Loucy (cell line): Measurements from ENCODE around the gene LRBA.

ENCODE experiments used
- H2AFZ ChIP-seq: fragments of 200-600 bp; sonication (generic); 2 replicates; pipeline ENCODE4 v1.6.0; 2016; ENCODE audit warnings: antibody characterized with exemption, mild to moderate bottlenecking, low read length, moderate library complexity
- H3F3A ChIP-seq: fragments of 200-600 bp; 2 replicates; pipeline ENCODE4 v1.6.0; 2016; ENCODE audit warnings: antibody characterized with exemption, low read depth, mild to moderate bottlenecking
- H3K27me3 ChIP-seq: fragments of 200-600 bp; sonication (generic); 2 replicates; pipeline ENCODE4 v1.6.1; 2014; ENCODE audit warnings: low read length, mild to moderate bottlenecking; ENCODE audit not compliant: insufficient read depth, poor library complexity, severe bottlenecking
- H3K36me3 ChIP-seq: fragments of 200-600 bp; sonication (generic); 2 replicates; pipeline ENCODE4 v1.6.1; 2016; ENCODE audit warnings: low read length; ENCODE audit not compliant: insufficient read depth
- H3K4me1 ChIP-seq: fragments of 200-600 bp; sonication (generic); 2 replicates; pipeline ENCODE4 v1.5.1; 2014; ENCODE audit warnings: low read length, mild to moderate bottlenecking; ENCODE audit not compliant: insufficient read depth, poor library complexity, severe bottlenecking
- H3K4me2 ChIP-seq: fragments of 200-600 bp; sonication (generic); 2 replicates; pipeline ENCODE4 v1.6.0; 2014; ENCODE audit warnings: antibody characterized with exemption, low read length, low read depth, mild to moderate bottlenecking; ENCODE audit not compliant: poor library complexity, severe bottlenecking
- H3K4me3 ChIP-seq: fragments of 200-600 bp; sonication (generic); 2 replicates; pipeline ENCODE4 v1.5.1; 2014; ENCODE audit warnings: low read length, mild to moderate bottlenecking, mixed read lengths; ENCODE audit not compliant: poor library complexity, severe bottlenecking
- H3K79me2 ChIP-seq: fragments of 200-600 bp; sonication (generic); 2 replicates; pipeline ENCODE4 v1.6.1; 2014; ENCODE audit warnings: low read length; ENCODE audit not compliant: insufficient read depth
- H3K9ac ChIP-seq: fragments of 200-600 bp; sonication (generic); 2 replicates; pipeline ENCODE4 v1.6.0; 2014; ENCODE audit warnings: mild to moderate bottlenecking, low read depth, low read length, moderate library complexity; ENCODE audit not compliant: poor library complexity, severe bottlenecking
- H3K9me2 ChIP-seq: fragments of 200-600 bp; sonication (generic); replicated peaks from 2 replicates; pipeline ENCODE4 v1.6.1; 2016; ENCODE audit warnings: low read depth, low read length, mixed read lengths
- H3K9me3 ChIP-seq: fragments of 200-600 bp; sonication (generic); 2 replicates; pipeline ENCODE4 v1.6.1; 2014; ENCODE audit warnings: mild to moderate bottlenecking, antibody characterized with exemption, low read length, low read depth; ENCODE audit not compliant: insufficient read depth
- H4K20me1 ChIP-seq: fragments of 200-600 bp; sonication (generic); 2 replicates; pipeline ENCODE4 v1.6.0; 2014; ENCODE audit warnings: antibody characterized with exemption, low read length, mild to moderate bottlenecking; ENCODE audit not compliant: insufficient read depth, poor library complexity, severe bottlenecking
- CTCF ChIP-seq: fragments of 200-600 bp; sonication (generic); conservative IDR thresholded peaks from 2 replicates; pipeline ENCODE4 v1.5.1; 2014; ENCODE audit warnings: mild to moderate bottlenecking, antibody characterized with exemption, low read length
- EZH2phosphoT487 ChIP-seq: fragments of 200-600 bp; IDR thresholded peaks from 2 replicates; pipeline ENCODE4 v1.6.1; 2018; ENCODE audit warnings: antibody characterized with exemption, mild to moderate bottlenecking, moderate library complexity, borderline replicate concordance

Gene LRBA

GRCh38 chr4:150262611-150263010 lies 752.5 kb downstream of the LRBA start:
- no peak for TF ChIP-seq CTCF
- TF ChIP-seq EZH2phosphoT487, result no peak
- no peaks in the 10 kb centered on the region for H3F3A ChIP-seq
- H3K4me1 ChIP-seq, result no peaks in the 10 kb centered on the region
- H3K27me3 ChIP-seq, result no peaks in the 10 kb centered on the region
- H2AFZ ChIP-seq, result no peak overlapping the region
- H3K36me3 ChIP-seq, result peaks cover 13% of the 10 kb centered on the region
- H3K79me2 ChIP-seq, result no peaks in the 10 kb centered on the region
- H4K20me1 ChIP-seq, result no peaks in the 10 kb centered on the region
- H3K9ac ChIP-seq, result no peak overlapping the region
- no peak overlapping the region for H3K4me3 ChIP-seq
- no peaks in the 10 kb centered on the region for H3K9me2 ChIP-seq
- no peaks in the 10 kb centered on the region for H3K9me3 ChIP-seq
- no peak overlapping the region for H3K4me2 ChIP-seq

GRCh38 chr4:150261571-150261970 lies 753.5 kb downstream of the LRBA start:
- Histone ChIP-seq H4K20me1 (no peaks in the 10 kb centered on the region), H3K9ac (no peak overlapping the region), H3K9me3 (no peaks in the 10 kb centered on the region), H3K36me3 (peaks cover 13% of the 10 kb centered on the region), H2AFZ (no peak overlapping the region), H3F3A (no peaks in the 10 kb centered on the region), H3K27me3 (no peaks in the 10 kb centered on the region), H3K79me2 (no peaks in the 10 kb centered on the region), H3K9me2 (no peaks in the 10 kb centered on the region), H3K4me2 (no peak overlapping the region), H3K4me3 (no peak overlapping the region), H3K4me1 (no peaks in the 10 kb centered on the region)
- TF ChIP-seq CTCF (no peak), EZH2phosphoT487 (no peak)

GRCh38 chr4:150259861-150260567 lies 755.1 kb downstream of the LRBA start:
- no peak overlapping the region for H3K4me3 ChIP-seq
- H4K20me1 ChIP-seq, result no peaks in the 10 kb centered on the region
- H3K27me3 ChIP-seq, result no peaks in the 10 kb centered on the region
- no peaks in the 10 kb centered on the region for H3K9me2 ChIP-seq
- no peak overlapping the region for H3K4me2 ChIP-seq
- no peaks in the 10 kb centered on the region for H3K4me1 ChIP-seq
- no peaks in the 10 kb centered on the region for H3F3A ChIP-seq
- H3K36me3 ChIP-seq, result peaks cover under 1% of the 10 kb centered on the region
- H3K9ac ChIP-seq, result no peak overlapping the region
- TF ChIP-seq CTCF, result no peak
- TF ChIP-seq EZH2phosphoT487, result no peak
- no peak overlapping the region for H2AFZ ChIP-seq
- H3K9me3 ChIP-seq, result no peaks in the 10 kb centered on the region
- H3K79me2 ChIP-seq, result no peaks in the 10 kb centered on the region
